GM04503 (cell line): ENCODE measurements around the gene LDLRAP1.
"Not testable (repeated sequence)": the region's sequence is repeated elsewhere in the genome, so short reads cannot be mapped to it uniquely, and the experiment has no call there.

Experiments
- DNase-seq: peaks from one replicate; pipeline ENCODE4 v3.0.0-alpha.2; 2012; ENCODE audit warnings: low read depth

Gene LDLRAP1

DNA sequence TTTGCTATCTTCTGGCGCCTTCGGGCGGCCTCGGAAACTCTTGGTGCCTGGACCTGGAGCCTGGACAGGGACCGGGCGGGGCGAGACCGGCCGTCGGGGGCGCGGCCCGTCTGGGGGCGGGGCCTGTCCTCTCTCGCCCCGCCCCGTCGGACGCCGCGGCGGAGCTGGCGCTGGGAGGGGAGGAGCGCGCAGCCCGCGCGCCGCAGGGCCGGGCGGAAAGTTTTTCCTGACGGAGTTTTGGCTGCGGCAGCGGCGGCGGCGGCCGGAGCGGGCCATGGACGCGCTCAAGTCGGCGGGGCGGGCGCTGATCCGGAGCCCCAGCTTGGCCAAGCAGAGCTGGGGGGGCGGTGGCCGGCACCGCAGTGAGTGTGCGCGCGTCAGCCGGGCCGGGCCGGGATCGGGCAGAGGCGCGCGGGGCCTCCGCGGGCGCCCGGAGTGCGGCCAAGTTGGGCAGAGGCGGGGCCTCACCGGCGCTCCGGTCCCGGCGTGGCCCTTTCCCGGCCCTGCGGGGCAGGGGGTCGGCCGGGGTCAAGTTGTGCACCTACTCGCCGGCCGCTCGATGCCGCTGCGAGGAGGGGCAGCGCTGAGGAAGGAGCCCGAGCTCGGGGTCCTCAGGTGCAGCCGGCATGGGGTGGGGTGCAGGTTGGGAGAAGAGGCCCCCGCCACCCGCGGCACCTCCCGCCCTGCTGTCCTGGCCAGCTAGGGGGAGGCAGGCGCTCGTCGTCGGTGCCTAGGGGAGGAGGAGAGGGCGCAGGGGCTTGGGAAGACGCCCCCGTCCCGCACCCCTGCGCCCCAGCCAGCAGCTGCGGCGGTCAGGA is at the start of gene LDLRAP1:
Gene LDLRAP1 (plus strand): TSS at position 182 of the 818 bp plus-strand sequence. CDS start 93 bp downstream, at position 275.
- DNase-seq: peak; percentile 16

DNA sequence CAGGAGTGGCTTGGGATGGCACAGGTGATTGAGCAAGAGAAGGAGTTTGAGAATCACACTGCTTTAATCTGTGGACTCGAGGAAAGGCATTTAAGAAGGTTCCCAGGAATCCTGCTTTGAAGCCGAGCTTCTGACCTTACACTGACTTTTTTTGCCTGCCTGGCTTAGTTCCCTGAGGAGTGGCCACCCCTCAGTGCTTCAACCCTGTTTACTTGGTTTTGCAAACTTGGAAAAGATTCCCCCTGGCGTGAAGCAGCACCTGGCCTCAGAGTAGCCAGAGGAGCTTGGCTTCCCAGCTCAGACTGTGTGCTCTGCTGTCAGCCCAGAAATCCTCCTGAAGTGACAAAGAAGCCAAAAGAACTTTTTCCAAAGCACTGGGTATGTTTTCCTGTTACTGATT is 48.5 kb upstream of the LDLRAP1 start:
- no peak for DNase-seq

DNA sequence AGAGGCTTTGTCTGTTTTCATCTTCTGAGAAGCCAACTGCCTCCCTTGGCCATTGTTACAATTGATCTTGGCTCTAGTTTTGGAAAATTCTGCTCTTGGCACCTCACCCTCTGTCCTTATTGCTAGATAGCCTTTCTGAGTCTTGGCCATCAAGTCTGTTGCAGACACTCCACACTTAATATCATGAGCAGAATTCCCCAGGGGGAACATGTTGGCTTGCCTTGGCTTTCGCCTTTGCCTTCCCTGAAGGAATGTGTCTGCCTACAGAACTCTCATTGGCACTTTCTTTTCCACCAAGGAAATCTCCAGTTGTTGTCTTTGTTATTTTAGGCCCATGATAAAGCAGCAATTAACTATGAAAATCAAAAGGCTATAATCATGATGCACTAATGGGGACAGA is 42.7 kb upstream of the LDLRAP1 start:
- no peak for DNase-seq

GRCh38 chr1:25501235-25502058 is 42.0 kb upstream of the LDLRAP1 start:
- DNase-seq: peak; percentile 41

DNA sequence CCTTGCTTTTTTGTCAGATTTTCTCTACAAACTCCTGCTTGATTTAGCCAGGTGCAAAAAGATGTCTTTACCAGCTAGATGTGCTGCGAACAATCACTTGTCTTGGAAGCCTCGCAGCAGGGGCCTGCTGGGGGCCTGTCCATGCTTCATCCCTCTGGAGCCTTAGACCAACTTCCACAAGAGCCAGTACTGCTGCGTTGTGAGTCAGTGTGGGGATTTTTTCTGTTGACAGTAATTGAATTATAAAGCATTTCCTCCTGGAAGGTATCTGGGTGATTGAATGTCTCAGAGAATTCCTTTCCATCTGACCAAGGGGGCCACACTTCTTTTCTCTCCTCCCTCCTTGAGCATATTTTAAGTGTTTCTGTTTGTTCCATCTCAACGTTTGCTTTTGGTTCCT is 40.4 kb upstream of the LDLRAP1 start:
- no peak for DNase-seq

DNA sequence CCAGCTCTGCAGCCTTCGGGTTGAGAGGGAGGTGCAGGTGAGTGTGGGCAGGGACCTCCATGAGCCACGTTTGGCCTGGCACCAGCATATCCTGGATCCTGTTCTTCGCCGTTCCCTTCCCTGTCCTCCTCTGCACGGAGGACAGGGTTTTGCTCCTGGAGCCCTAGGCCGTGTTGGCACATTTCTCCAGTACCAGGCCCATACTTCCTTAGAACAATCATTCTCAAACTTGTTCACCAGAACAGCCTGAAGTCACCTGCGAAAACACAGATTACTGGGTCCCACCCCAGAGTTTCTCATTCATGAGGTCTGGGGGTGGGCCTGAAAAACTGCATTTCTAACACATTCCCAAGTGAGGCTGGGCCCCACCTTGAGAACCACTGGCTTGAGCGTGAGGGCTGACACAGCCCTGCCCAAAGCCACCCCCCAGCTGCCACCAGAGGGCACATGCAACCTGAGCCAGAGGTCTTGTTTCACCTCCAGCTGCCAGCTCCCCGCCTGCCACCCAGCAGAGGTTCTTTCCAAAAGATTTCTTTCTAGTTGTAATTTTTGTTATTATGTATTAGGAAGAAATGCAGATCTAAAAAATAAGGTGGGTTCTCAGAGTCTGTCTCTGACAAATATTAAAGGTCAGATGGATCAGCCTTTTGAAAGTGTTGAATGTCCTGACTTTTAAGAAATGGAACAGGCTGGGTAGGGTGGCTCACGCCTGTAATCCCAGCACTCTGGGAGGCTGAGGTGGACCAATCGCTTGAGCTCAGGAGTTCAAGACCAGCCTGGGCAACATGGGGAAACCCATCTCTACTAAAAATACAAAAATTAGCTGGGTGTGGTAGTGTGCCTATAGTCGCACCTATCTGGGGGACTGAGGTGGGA is 39.6 kb upstream of the LDLRAP1 start:
- DNase-seq: no peak

DNA sequence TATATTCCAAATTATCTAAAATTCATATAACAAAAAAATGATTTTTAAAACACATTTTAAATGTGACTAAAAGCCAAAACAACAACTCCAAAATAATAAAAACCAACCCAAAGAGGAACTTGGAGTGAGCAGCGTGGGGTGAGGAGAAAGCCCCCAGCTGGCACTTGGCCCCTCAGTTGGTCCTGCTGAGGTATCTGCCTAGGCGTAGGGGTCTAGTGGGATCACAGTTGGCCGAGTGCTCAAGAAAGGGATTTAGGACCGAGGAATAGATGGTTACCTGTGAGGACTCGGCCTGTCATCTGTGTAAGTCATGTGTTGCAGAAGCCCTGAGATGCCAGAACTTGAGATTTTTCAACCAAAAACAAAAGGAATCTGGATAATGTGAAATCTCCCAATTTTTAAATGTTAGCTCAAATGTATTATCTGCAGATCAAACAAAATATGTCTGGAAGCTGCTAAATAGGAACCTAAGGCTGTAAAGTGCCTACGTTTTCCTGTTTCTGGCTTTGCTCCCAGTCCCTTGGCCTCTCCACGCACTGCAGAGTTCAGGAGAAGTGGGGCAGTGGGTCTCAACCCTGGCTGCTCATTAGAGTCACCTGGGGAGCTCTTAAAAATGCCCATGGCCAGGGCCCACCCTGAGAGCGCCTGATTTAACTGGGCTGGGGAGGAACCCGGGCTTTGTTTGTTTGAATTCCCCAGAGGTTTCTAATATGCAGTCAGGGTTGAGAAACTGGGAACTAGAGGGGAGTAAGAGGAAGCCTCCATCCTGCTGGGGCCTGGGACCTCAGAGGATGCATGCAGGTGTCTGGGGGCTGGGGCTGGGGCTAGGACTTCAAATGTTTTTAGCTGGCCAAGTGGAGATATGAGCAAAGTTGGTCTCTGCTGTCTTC is 38.5 kb upstream of the LDLRAP1 start:
- no peak for DNase-seq

- DNase-seq: no peak
These were observed 37.6 kb upstream of the LDLRAP1 start for GRCh38 chr1:25505656-25506385.

- DNase-seq: not testable (repeated sequence)
These were observed 36.6 kb upstream of the LDLRAP1 start for GRCh38 chr1:25506566-25507463.

- no peak for DNase-seq
These were observed 29.7 kb upstream of the LDLRAP1 start for GRCh38 chr1:25513666-25514065.

- no peak for DNase-seq
These were observed 28.4 kb upstream of the LDLRAP1 start for GRCh38 chr1:25515033-25515432.

- no peak for DNase-seq
These were observed 26.7 kb upstream of the LDLRAP1 start for GRCh38 chr1:25516686-25517085.

DNA sequence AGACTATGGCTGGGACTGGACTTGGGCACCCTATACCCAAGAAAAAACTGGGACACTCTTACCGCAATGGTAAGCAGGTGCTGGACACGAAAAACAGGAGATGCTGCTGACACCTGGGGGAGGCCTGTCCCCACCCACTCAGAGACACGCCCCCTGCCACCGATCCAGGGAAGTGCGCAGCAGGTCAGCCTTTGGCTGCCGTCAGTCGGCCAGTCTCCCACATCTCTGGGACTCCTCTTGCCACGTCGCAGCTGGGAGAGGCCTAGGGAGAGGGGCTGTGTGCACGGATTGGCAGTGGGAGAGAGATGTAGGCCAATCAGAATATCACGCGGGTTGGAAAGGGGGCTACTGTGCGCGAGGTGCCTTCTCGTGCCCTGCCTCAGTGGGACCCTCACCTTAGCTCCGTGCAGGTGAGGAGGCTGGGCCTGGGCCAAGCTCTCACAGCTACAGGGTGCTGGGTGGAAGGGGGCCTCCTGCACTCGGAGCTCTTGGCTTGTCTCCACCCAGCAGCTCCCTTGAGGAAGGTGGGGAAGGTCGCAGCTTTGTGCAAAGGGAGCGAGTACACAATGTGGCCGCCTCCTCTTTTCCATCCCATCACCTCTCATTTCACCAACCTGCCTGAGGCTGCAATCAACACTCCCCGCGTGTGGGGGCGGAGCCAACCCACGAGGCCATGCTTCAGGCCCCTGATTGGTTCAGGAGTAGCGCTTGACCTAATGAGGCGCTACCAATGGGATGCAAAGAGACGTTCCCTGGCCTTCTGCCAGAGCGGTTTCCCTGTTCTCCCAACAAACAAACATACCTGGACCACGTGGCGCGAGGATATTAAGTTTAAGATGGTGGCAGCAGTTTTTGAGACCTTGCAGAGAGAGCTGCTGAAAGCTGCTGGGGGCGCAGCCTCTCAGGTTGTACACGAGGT is 25.7 kb upstream of the LDLRAP1 start:
- no peak for DNase-seq

DNA sequence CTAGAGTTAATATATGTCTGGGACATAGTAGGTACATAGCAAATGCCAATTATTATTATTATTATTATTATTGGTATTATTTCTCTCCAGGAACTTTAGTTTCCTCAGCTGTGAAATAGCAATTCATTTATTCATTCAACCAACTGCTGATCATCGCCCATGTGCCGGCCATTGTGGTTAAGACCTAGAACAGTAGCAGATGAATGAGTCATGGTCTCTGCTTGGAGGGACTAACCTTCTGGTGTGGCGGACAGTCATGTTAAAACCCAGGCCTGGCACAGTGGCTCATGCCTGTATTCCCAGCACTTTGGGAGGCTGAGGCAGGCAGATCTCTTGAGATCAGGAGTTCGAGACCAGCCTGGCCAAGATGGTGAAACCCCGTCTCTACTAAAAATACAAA is 23.8 kb upstream of the LDLRAP1 start:
- DNase-seq: peak; percentile 52

DNA sequence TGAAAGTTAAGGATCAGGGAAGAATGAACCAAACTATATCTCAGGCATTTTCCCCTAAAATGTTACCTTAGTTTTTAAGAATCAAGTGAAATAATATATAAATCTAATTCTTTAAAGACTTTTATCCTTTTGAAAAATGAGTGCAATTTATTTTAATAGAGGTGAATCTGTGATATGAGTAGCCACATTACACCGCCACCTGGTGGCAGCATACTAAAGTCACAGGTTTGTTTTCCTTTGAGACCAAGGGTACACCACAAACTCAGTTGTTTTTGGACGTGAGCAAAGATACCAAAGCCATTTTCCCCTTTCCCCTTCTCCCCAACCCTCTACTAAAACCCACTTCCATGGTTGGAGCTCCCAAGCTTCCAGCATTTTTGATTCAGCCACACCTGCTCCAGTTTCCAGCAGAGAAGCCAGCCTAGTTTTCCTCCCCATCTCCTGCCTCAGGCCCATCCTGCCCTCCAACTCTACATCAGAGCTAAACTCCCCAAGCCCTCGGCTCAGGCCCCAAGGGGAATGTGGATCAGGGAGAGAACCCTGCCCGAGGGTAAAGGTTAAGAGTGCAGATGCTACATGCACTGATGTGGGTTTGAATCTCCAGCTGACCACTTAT is 22.9 kb upstream of the LDLRAP1 start:
- DNase-seq: no peak

DNA sequence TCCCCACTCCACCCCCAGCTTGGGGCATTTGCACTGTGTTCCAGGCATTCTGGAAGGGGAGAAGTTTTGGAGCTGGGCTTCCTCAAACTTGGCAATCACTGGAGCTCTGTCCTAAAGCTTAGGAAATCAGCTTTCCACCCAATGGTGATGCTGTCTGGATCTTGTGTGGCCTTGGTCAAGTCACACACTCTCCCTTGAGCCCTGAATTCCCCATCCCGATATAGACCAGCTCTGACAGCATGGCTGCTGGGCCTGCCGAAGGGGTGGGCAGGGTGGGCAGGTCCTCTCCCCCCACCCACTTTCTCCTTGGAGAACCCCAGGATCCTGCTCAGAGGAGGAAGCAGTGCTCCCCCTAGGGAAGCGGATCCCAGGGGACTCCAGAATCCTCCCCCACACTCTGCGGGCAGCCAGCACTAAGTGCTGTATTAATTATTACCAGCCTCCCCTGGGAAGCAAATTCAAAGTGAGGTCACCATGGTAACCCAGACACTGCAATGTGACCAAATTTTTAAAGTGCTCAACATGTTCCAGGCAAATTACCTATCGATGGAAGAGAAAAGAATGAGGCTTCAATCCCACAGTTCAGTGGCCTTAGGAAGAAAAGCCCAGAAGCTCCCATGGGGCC is 21.3 kb upstream of the LDLRAP1 start:
- DNase-seq: no peak

DNA sequence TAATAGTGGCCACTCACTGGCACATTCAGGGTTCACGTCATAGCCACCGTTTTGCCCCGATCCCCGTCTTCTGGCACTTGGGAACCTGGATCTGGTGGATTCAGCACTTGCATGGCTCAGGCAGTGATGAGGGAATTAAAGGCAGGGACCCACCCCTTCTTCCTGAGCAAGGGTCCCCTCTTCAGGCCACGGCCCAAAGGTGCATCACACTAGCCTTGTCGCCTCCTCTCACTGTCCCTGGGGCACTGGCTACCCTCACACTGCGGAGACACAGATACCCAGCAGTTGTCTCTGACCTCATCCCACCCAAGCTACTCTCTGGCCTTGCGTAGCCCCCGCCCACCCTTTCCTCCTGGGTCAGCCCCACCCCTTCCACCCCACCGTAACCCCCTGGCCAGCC is 19.9 kb upstream of the LDLRAP1 start:
- no peak for DNase-seq
